Keratinocyte (primary cell): ENCODE measurements around the gene RAB11FIP3.

ENCODE experiments used
- EZH2 ChIP-seq: IDR thresholded peaks from one replicate; pipeline ENCODE4 v1.6.1; 2012; ENCODE audit warnings: inconsistent platforms, mild to moderate bottlenecking, low read length, moderate library complexity
- TF ChIP-seq, protein P1 (sequence below), 3 experiments: IDR thresholded peaks in 1 of 3; conservative IDR thresholded peaks in 1 of 3; optimal IDR thresholded peaks in 1 of 3; 2 replicates in 2 of 3; 3 replicates in 1 of 3; pipeline versions ENCODE3 to v1.5.1; 2011; ENCODE audit warnings: low read length in 3 of 3, mild to moderate bottlenecking in 3 of 3, moderate library complexity in 2 of 3, control low read depth in 1 of 3, inconsistent platforms in 1 of 3; ENCODE audit not compliant: insufficient read depth in 2 of 3; ENCODE audit errors: extremely low read depth in 1 of 3

DNA sequence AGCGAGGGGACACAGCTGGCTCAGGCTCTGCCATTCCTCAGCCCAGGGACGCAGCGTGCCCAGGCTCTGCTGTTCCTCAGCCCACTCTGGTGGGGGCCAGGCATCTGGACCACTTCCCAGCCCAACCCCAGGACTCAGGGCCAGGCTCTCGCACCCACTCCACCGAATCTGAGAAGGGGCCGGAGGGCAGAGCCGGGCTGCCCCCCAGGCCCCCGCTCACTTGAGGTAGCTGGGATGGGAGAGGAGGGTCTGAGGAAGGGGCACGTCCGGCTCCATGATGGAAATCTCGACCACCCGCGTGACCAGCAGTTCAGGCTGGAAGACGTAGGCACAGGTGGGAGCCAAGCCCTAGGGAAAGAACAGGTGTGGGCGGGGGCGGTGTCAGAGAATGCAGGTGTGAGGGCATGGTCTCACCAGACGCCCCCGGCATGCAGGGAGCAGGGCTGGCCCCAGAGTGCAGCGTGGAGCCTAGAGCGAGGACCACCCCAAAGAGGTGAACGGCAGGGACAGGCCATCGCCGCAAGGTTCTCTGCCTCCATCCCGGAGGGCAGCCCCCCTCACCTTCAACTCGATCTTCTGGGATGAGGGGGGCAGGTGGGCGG is 48.5 kb upstream of the RAB11FIP3 start:
- TF ChIP-seq, protein P1, sequence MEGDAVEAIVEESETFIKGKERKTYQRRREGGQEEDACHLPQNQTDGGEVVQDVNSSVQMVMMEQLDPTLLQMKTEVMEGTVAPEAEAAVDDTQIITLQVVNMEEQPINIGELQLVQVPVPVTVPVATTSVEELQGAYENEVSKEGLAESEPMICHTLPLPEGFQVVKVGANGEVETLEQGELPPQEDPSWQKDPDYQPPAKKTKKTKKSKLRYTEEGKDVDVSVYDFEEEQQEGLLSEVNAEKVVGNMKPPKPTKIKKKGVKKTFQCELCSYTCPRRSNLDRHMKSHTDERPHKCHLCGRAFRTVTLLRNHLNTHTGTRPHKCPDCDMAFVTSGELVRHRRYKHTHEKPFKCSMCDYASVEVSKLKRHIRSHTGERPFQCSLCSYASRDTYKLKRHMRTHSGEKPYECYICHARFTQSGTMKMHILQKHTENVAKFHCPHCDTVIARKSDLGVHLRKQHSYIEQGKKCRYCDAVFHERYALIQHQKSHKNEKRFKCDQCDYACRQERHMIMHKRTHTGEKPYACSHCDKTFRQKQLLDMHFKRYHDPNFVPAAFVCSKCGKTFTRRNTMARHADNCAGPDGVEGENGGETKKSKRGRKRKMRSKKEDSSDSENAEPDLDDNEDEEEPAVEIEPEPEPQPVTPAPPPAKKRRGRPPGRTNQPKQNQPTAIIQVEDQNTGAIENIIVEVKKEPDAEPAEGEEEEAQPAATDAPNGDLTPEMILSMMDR (optimal IDR thresholded peaks at IDR 0.05 in 1 of 3, IDR thresholded peaks at IDR 0.05 in 1 of 3, conservative IDR thresholded peaks at IDR 0.05 in 1 of 3; ENCODE audit: extremely low read depth in 1 of 3, insufficient read depth in 2 of 3, low read length in 3 of 3) = no peak
- TF ChIP-seq EZH2 = no peak
